Cortex of kidney (tissue), 1 donor: ENCODE measurements around the gene TMEM81.
A peak's percentile ranks its signal among the peaks of the same experiment; 100 is the strongest.

Source experiments
- DNase-seq: peaks from one replicate; lab custom pipeline; 2025; lab: John Stamatoyannopoulos, UW

Gene TMEM81

GRCh38 chr1:205084360-205084759 lies at the start of gene TMEM81:
Gene TMEM81, minus strand, starts transcription at chr1:205084460. Its CDS starts 140 bp downstream, at chr1:205084320.
- DNase-seq = no peak

GRCh38 chr1:205133287-205133686 lies 49.0 kb upstream of the TMEM81 start:
- no peak for DNase-seq

- no peak for DNase-seq
These were observed 45.3 kb upstream of the TMEM81 start for GRCh38 chr1:205129447-205130029.

GRCh38 chr1:205128050-205128449 lies 43.8 kb upstream of the TMEM81 start:
- no peak for DNase-seq

GRCh38 chr1:205127646-205128045 lies 43.4 kb upstream of the TMEM81 start:
- no peak for DNase-seq

- DNase-seq = no peak
These were observed 40.5 kb upstream of the TMEM81 start for GRCh38 chr1:205124726-205125125.

GRCh38 chr1:205122489-205122882 lies 38.2 kb upstream of the TMEM81 start:
- DNase-seq = no peak

GRCh38 chr1:205121660-205122488 lies 37.6 kb upstream of the TMEM81 start, which contains the start of gene RBBP5:
Gene RBBP5, minus strand, starts transcription at chr1:205121978. Its CDS starts 105 bp downstream, at chr1:205121873.
- peak; percentile 7 for DNase-seq

GRCh38 chr1:205118752-205119151 lies 34.5 kb upstream of the TMEM81 start:
- no peak for DNase-seq

- DNase-seq = no peak
These were observed 27.1 kb upstream of the TMEM81 start for GRCh38 chr1:205111354-205111753.

- no peak for DNase-seq
These were observed 25.5 kb upstream of the TMEM81 start for GRCh38 chr1:205109711-205110110.

GRCh38 chr1:205109269-205109668 lies 25.0 kb upstream of the TMEM81 start:
- no peak for DNase-seq

GRCh38 chr1:205108464-205108863 lies 24.2 kb upstream of the TMEM81 start:
- no peak for DNase-seq

- DNase-seq = no peak
These were observed 23.1 kb upstream of the TMEM81 start for GRCh38 chr1:205107327-205107726.

GRCh38 chr1:205102404-205102803 lies 18.1 kb upstream of the TMEM81 start:
- no peak for DNase-seq

- no peak for DNase-seq
These were observed 14.0 kb upstream of the TMEM81 start for GRCh38 chr1:205098242-205098641.

GRCh38 chr1:205095422-205095821 lies 11.2 kb upstream of the TMEM81 start:
- no peak for DNase-seq

GRCh38 chr1:205091043-205091740 lies 6.9 kb upstream of the TMEM81 start:
- no peak for DNase-seq

- DNase-seq = no peak
These were observed 4.1 kb upstream of the TMEM81 start for GRCh38 chr1:205088341-205088740.

- DNase-seq = no peak
These were observed 1.8 kb downstream of the TMEM81 start for GRCh38 chr1:205082431-205082830.

- DNase-seq = no peak
These were observed 6.3 kb downstream of the TMEM81 start for GRCh38 chr1:205077934-205078311.

- no peak for DNase-seq
These were observed 6.9 kb downstream of the TMEM81 start for GRCh38 chr1:205077158-205077933.
